ENCODE results near the gene PPM1L.
"Not testable (repeated sequence)": the region's sequence is repeated elsewhere in the genome, so short reads cannot be mapped to it uniquely, and the experiment has no call there.

The PPM1L gene

DNA sequence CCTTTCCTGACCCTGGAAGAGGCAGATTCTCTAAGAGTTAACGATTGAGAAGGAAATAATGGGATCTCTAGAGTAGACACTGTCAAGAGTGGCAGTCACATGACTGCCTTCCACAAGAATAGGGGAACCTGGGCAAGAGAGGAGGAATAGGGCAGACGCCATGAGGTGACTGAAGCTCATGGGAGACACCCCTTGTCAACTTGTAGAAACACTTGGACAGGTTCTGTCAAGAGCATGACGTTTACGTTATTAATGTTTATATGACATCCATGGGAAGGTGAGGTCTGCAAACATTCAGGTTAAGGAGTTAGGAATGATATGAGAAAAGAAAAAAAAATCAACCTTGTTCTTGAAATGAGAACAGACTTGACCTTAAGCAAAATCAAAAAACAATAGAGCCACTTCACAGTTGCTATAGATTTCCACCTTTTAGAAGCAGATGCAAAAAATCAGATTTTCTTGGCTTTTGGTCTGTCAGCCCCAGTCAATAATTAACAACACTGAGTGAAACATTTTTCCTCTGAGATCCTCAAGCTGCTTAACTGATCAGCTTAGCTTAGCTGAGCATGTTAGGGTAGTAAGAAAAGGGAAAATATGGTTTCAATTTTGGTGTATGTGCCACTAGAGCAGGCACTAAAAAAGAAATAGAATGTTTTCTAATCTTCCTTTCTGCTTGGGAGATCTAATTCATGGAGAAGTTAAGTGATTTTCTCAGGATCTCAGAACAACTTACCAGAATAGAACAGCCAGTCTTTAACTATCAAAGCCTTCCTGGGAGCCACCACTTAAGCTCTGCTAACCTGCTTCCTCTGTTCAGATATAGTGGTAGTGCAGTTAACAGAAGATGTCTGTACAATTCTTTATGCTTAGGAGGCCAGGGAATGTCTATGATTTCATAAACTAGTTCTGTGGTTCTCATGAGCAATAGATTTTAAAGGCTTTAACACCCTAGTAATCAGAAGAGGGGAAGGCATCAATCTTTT, 232.2 kb downstream of the PPM1L start:
- H3K9me3 Mint-ChIP-seq: peaks cover 6% of the 10 kb centered on the region
- H3K4me1 Mint-ChIP-seq: no peaks in the 10 kb centered on the region
- no peaks in the 10 kb centered on the region for H3K27me3 Mint-ChIP-seq
- H3K36me3 Mint-ChIP-seq: no peaks in the 10 kb centered on the region
- H3K27ac Mint-ChIP-seq: no peak overlapping the region
- no peak overlapping the region for H3K4me3 Mint-ChIP-seq

DNA sequence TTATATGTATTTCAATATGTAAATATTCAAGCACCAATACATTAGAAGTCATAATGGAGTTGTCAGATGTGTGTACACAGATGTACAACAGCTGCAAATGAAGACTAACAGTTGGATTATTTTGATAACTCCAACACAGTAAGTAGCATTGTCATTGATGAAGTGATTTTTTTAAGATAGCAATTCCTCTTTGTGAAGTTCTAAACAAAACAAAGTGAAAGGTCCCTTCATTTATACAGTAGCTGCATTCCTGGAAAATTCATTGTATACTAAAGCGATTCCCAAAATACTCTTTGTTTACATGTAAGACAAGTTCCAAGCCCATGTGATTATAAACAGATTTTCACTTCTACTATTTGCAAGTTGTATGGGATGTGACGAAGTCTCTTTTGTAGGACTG, 234.4 kb downstream of the PPM1L start:
- Mint-ChIP-seq H3K27me3 (no peaks in the 10 kb centered on the region), H3K27ac (no peak overlapping the region), H3K4me3 (no peak overlapping the region), H3K4me1 (no peaks in the 10 kb centered on the region), H3K36me3 (no peaks in the 10 kb centered on the region), H3K9me3 (no peaks in the 10 kb centered on the region)

- Mint-ChIP-seq H3K27me3 (no peaks in the 10 kb centered on the region), H3K4me3 (no peak overlapping the region), H3K4me1 (no peaks in the 10 kb centered on the region), H3K36me3 (no peaks in the 10 kb centered on the region), H3K27ac (no peak overlapping the region), H3K9me3 (no peaks in the 10 kb centered on the region)
Measured at GRCh38 chr3:160992712-160993111, 236.7 kb downstream of the PPM1L start.

DNA sequence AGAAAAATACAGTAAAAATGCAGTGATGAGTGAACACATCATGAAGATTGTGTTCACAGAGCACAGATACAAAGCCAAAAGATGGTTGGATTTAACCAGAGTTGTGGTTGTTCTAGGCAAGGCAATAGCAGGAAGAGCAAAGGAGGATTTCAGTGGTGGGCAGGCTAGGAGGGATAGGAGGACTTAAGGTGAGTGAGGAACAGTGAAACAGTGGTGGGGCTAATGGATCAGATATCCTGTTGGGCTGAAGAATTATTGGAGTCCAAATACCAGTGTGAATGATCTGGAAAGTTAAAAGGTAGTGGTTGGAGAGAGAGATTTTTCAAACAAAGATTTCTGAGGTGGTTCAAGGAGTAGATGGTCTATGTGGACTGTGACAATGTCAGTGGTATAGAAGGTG, 240.8 kb downstream of the PPM1L start:
- no peaks in the 10 kb centered on the region for H3K27me3 Mint-ChIP-seq
- H3K27ac Mint-ChIP-seq: no peak overlapping the region
- H3K9me3 Mint-ChIP-seq: no peaks in the 10 kb centered on the region
- no peaks in the 10 kb centered on the region for H3K4me1 Mint-ChIP-seq
- H3K4me3 Mint-ChIP-seq: no peak overlapping the region
- H3K36me3 Mint-ChIP-seq: no peaks in the 10 kb centered on the region

GRCh38 chr3:160998581-160998980, 242.6 kb downstream of the PPM1L start:
- Mint-ChIP-seq H3K9me3 (no peaks in the 10 kb centered on the region), H3K36me3 (no peaks in the 10 kb centered on the region), H3K27me3 (no peaks in the 10 kb centered on the region), H3K4me3 (no peak overlapping the region), H3K4me1 (no peaks in the 10 kb centered on the region), H3K27ac (no peak overlapping the region)

DNA sequence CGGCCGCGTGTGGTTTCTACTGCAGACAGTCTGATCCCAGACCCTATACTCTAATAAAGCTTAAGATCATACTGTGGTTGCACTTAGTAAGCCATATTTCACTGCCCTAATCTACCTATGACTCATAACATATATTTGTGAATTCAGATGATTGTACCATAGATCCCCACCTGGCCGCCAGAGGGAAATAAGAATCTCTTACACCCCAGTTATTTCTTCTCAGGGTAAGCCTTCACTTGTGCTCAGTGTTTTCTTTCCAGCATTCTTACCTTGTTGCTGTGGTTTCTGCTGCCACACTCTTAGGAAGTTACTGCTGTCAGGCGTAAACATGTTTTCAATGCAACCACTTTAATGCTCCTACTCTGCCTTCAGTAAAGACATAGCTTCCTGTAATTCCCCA, 243.2 kb downstream of the PPM1L start:
- Mint-ChIP-seq H3K4me1 (no peaks in the 10 kb centered on the region), H3K36me3 (no peaks in the 10 kb centered on the region), H3K27me3 (no peaks in the 10 kb centered on the region), H3K27ac (no peak overlapping the region), H3K9me3 (no peaks in the 10 kb centered on the region), H3K4me3 (no peak overlapping the region)

- H3K4me3 Mint-ChIP-seq: no peak overlapping the region
- no peaks in the 10 kb centered on the region for H3K4me1 Mint-ChIP-seq
- H3K36me3 Mint-ChIP-seq: peaks cover 7% of the 10 kb centered on the region
- peaks cover 5% of the 10 kb centered on the region for H3K9me3 Mint-ChIP-seq
- no peaks in the 10 kb centered on the region for H3K27me3 Mint-ChIP-seq
- no peak overlapping the region for H3K27ac Mint-ChIP-seq
Measured at GRCh38 chr3:161008086-161008485, 252.1 kb downstream of the PPM1L start.

DNA sequence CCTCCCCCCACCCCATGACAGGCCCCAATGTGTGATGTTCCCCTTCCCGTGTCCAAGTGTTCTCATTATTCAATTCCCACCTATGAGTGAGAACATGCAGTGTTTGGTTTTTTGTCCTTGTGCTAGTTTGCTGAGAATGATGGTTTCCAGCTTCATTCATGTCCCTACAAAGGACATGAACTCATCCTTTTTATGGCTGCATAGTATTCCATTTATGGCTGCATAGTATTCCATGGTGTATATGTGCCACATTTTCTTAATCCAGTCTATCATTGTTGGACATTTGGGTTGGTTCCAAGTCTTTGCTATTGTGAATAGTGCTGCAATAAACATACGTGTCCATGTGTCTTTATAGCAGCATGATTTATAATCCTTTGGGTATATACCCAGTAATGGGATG, 254.1 kb downstream of the PPM1L start:
- H3K27me3 Mint-ChIP-seq, H3K36me3 Mint-ChIP-seq, H3K4me3 Mint-ChIP-seq, H3K9me3 Mint-ChIP-seq, H3K27ac Mint-ChIP-seq, H3K4me1 Mint-ChIP-seq: not testable (repeated sequence)

GRCh38 chr3:161014843-161015749, 259.1 kb downstream of the PPM1L start:
- Mint-ChIP-seq H3K36me3 (peaks cover 5% of the 10 kb centered on the region), H3K4me1 (no peaks in the 10 kb centered on the region), H3K9me3 (no peaks in the 10 kb centered on the region), H3K4me3 (no peak overlapping the region), H3K27me3 (no peaks in the 10 kb centered on the region), H3K27ac (no peak overlapping the region)

DNA sequence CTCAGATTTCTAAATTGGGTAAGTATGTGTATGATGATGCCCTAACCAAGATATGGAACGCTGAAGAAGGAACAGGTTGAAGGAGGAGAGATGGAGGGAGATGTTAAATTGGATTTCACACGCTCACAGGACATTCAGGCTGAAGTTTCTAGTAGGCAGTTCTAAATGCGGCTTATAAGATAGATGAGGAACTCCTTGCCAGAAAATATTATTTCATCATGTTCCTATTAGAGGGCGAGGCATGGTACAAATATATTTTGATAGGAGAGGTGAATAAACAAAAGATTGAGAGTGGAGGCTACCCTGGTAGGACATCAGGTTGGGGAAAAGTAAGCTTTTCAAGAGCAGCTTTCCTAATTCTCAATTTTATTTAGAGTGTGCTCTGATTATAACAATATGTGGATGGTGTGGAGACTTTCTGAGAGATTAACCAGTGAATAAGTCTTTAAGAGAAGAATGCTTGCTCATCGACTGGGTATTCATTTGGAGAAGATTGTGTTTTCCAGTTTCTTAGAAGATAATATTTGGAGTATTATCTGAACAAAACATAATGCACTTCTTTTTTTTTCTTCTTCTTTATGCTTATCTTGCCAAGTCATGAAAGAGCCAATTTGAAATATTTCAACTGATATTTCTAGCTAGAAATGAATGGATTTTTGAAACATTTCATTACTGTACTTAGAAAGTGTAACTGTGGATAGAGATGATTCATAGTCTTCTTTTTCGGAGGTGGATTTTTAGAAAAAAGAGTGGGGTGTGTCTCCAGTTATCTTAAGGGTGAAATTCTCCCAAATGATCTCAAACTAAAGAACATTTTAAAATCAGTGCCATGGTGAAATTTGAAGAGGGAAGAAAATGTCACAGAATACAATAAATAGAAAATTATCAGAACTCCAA, 260.6 kb downstream of the PPM1L start:
- no peak overlapping the region for H3K4me3 Mint-ChIP-seq
- H3K9me3 Mint-ChIP-seq: peaks cover 4% of the 10 kb centered on the region
- no peak overlapping the region for H3K27ac Mint-ChIP-seq
- H3K36me3 Mint-ChIP-seq: peaks cover 2% of the 10 kb centered on the region
- H3K4me1 Mint-ChIP-seq: no peaks in the 10 kb centered on the region
- H3K27me3 Mint-ChIP-seq: no peaks in the 10 kb centered on the region

GRCh38 chr3:161017971-161018370, 261.9 kb downstream of the PPM1L start:
- no peaks in the 10 kb centered on the region for H3K4me1 Mint-ChIP-seq
- peaks cover 3% of the 10 kb centered on the region for H3K36me3 Mint-ChIP-seq
- H3K27me3 Mint-ChIP-seq: no peaks in the 10 kb centered on the region
- H3K9me3 Mint-ChIP-seq: peaks cover 10% of the 10 kb centered on the region
- H3K4me3 Mint-ChIP-seq: no peak overlapping the region
- no peak overlapping the region for H3K27ac Mint-ChIP-seq

DNA sequence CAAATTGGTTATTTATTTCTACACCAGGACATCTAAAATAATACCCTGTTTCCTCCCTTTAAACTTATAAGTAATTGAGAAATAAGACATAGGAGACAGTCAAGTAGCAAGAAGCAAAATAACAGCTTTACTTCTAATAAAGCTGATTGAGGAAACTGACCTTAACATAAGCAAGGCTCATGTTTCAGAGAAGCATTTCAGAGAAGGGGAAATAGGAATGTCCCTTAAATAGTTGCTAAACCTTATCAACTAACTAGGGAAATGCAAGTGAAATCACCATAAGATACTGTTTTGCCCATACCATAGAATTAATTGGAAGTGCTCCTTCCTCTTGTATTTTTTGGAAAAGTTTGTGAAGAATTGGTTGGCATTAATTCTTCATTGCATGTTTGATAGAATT, 264.2 kb downstream of the PPM1L start:
- Mint-ChIP-seq H3K4me3 (no peak overlapping the region), H3K27me3 (no peaks in the 10 kb centered on the region), H3K27ac (no peak overlapping the region), H3K36me3 (peaks cover 7% of the 10 kb centered on the region), H3K9me3 (peaks cover 19% of the 10 kb centered on the region), H3K4me1 (no peaks in the 10 kb centered on the region)

GRCh38 chr3:161025911-161026310, 269.9 kb downstream of the PPM1L start:
- Mint-ChIP-seq H3K27me3 (no peaks in the 10 kb centered on the region), H3K27ac (no peak overlapping the region), H3K9me3 (peaks cover 19% of the 10 kb centered on the region), H3K36me3 (peaks cover 10% of the 10 kb centered on the region), H3K4me1 (no peaks in the 10 kb centered on the region), H3K4me3 (no peak overlapping the region)

GRCh38 chr3:161026612-161027510, 270.8 kb downstream of the PPM1L start:
- Mint-ChIP-seq H3K9me3 (peaks cover 13% of the 10 kb centered on the region), H3K36me3 (peaks cover 10% of the 10 kb centered on the region), H3K4me1 (no peaks in the 10 kb centered on the region), H3K27me3 (no peaks in the 10 kb centered on the region), H3K4me3 (no peak overlapping the region), H3K27ac (no peak overlapping the region)
